ENCODE data around the gene GCN1.

The GCN1 gene

DNA sequence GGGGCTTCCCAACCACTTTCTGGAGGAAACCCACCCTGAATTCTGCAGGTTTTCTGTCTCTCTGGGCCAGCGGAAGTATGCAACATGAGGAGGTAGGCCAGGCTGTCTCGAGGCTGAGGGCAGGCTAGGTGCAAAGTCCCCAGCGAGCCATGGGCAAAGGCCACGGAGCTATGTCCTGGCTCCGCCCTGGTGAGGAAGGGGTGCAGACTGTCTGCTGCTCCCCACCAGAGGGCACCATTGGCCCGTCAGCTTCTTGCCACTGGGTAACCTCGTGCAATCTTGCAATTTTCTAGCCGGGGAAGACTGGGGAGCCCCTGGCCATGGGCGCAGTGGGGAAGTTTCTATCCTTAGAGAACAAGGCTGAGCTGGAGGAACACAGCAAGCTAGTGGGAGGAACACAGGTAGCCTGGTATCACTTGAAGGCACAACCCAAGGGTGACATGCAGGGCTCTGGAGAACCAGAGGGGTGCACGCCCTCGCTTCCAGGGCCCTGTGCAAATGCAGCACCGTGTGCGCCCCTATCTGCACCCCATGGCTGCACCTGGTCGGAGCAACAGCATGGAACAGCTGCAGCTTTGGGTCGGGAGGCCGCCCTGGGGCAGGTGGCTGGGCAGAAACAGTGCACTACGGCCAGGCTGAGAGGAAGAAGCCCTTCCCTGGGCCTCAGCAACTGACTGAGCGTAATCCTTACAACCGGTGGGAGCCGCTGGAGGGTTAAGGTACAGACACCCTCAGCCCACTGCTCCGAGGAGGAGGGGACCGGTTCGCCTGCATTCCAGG lies 34.0 kb upstream of the GCN1 start:
- peak; percentile 93 for DNase-seq (ENCODE audit: low spot score)

DNA sequence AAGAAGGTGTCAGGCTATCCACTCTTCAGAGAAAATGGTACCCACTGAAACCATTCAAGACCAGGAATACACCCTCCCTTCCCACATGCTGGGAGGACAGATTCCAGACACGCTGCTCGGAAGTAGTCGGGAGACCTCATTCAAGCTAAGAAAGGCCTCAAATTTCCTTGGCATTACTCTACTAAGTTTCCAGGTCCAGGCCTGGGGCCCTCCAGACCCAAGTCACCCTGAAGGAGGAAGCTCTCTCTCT lies 33.5 kb upstream of the GCN1 start:
- no peak for DNase-seq (ENCODE audit: low spot score)

DNA sequence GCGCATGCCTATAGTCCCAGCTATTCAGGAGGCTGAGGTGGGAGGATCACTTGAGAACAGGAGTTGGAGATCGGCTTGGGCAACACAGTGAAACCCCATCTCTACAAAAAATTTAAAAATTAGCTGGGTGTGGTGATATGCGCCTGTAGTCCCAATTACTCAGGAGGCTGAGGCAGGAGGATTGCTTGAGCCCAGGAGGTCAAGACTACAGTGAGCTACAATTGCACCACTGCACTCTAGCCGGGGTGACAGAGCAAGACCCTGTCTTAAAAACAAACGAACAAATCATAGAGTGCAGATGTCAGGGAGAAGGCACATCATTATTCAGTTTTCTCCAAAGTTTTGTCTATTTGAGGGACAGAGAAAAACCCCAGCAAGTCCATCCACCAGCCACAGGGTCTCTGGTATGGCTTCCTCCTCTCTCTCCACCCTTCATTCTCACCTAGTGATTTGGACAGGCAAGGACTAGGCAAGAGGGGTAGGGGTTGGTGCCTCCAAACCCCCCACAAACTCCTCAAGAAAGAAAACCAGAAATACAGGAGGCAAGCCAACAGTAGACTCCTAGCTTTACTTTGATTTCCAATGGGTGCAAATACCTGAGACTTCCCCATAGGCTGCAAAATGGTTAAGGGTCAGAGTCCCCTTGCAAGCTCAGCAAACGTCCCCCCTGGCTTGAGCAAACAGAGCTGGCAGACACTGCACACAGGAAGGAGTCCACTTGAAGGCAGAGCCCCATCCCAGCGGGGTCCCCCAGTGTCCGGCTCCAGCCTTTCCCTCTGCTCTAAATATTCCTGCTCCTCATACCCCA lies 32.9 kb upstream of the GCN1 start:
- no peak for DNase-seq (ENCODE audit: low spot score)

DNA sequence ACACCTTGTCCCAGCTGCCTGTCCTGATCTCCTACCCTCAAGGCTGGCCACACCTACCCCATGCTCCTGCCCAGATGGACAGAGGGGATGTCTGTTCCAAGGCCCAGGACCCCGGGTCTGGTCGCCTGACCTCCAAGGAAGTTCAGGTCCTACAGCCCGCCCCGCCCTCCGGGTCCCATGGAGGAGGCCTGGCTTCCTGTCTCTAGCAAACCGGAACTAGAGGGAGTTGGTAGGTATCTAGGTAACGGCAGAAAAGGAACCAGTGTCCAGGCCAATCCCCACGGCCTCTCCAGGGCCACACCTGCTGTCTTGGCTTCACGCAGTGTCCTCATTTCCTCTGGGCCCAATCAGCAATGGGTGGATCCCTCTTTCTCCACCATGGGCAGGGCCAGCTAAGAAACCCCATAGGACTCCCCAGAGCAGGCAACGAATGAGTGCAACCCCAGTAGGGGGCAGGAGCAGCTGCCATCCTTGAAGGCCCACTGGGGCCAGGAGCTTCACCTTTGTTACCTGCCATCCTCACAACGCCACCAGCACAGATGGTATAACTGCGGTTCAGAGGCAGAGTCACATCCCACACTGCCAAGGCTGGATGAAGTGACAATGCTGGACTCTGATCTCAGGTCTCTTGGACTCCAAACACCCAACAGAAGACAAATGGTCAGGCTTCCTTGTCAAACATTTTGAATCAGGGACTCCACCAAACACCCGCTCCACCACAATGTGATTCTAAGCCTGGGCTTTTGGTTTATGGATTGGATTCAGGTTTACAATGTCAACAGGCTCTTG lies 31.5 kb upstream of the GCN1 start:
- DNase-seq (ENCODE audit: low spot score) = no peak

DNA sequence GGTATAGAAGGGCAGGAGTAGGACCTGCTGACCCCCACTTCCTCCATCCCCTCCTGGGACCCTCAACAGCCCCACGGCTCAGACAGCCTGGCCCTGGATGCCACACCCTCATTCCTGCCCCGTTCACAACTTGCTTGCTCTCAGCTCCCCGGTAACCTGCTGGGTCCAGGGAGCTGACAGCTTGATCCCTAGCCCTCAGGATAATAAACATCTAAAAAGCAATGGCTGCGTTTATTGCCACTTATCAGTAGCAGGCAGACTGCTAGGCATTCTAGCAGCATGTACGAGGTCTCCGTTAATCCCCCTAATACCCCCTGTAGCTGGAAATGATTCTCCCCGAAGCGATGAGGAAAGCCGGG lies 30.7 kb upstream of the GCN1 start:
- no peak for DNase-seq (ENCODE audit: low spot score)

DNA sequence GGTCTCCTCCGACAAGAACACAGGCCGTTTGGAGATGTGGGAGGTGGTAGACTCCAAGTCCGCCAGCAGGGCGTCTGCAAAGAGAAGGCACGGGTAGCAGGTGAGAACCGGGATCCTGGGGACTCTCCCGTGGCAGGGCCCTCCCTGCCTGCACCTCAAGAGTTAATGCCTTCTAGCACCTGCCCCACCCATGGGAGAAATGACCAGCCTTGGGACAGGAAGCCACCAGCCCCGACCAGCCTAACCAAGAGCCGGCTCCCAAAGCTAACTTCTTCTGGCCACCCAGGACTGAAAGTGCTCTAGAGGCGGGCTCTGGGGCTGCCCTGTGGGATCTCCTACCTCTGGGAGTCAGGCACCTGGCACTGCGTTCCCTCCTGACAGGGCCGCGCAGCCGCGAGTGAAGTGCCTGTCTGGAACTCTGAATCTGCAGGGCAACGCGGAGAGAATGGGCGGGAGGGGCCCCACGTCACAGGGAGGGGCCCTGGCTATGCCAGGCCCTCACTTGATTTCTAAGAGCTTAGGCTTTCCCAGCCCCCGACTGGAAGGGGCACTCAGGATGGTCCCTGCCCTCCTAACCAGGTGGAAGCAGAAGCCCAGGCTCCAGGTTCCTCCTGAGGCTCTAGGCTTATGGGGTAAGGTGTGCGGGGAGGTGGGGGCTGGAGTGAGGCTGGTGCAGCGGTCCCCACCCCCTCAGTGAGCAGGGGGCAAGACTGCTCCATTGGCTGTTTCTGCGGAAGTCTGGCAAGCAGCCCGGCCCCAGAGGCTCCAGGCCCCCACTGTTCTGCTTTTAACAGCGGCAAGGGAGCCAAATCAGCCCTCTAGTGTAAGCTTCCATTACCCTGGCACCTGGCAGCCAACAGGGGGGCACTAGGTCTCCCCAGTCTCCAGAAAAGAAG lies 30.0 kb upstream of the GCN1 start:
- DNase-seq (ENCODE audit: low spot score) = no peak

DNA sequence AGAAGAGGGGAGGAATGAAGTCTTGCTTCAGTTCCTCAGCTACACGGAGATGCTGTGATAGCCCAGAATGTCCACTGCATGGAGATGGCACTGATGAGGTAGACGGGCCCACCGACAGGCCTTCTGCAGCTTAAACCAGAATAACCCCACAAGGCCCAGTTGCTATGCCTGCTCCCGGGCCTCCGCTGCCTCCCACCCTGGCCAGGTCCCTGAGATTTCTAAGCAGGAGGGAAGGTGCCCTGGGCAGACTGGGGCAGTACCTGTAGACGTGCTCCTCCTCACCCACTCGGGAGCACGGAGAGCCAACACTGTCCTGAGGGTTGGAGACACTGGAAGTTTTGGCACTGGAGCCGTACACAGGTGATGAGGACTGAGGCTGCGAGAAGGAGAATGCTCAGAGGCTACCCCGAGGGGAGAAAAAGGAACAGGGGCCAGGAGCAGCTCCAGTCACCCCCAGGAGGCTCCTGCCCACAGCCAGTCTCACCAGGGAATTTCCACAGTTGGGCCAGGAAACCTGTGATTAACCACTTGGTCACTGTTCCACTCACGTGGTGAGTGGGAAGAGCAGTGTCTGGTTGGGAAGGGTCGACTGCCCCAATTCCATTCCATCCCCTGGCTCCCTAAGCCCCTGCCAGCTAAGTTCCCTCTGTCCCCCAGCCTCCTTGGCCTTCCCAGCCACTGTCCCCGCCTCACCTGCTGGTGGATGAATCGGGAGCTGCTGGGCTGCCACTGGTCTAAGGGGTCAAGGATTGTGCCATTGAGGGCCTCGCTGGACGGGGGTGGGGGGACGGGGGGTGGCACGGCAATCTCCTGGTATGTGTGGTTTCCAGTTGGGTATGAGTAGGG lies 29.2 kb upstream of the GCN1 start:
- DNase-seq (ENCODE audit: low spot score) = no peak

DNA sequence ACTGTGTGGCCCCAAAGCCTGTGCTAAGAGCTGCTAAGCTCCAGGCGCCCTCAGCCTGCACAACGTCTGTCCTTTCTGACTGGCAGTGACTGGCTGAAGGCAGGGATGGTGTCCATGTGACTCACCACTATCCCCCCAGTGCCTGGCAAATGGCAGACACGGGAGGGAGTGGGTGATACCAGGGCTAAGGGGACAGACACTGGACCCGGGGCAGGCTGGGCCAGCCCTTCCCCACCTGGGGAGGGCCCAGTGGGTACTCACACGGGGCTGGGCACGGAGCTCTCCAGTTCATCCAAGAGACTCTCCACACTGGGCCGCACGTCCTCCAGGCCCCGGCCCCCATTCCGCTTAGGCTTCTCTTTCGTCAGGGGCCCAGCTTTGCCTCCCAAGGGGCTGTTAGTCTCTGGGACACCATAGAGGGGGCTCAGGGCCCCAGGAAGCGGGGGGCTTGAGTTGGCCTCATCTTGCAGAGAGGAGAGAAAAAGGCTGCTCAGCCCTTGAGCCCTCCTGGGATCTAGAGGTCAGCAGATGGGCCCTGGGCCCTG lies 27.8 kb upstream of the GCN1 start:
- no peak for DNase-seq (ENCODE audit: low spot score)

DNA sequence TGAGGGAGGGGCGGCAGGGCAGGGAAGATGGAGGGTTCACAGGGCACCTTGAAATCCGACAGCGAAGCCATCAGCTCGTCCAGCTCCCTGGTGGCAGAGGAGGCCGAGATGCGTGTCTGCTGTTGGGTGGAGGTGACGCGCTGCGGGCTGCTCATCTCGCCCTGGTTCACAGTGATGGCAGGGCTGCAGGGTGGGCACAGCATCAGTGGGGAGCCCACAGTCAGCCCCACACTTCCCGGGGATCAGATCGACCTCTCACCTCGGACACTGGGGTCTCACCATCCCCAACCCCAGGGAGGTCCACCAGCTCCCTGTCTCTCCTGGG lies 27.0 kb upstream of the GCN1 start:
- no peak for DNase-seq (ENCODE audit: low spot score)

DNA sequence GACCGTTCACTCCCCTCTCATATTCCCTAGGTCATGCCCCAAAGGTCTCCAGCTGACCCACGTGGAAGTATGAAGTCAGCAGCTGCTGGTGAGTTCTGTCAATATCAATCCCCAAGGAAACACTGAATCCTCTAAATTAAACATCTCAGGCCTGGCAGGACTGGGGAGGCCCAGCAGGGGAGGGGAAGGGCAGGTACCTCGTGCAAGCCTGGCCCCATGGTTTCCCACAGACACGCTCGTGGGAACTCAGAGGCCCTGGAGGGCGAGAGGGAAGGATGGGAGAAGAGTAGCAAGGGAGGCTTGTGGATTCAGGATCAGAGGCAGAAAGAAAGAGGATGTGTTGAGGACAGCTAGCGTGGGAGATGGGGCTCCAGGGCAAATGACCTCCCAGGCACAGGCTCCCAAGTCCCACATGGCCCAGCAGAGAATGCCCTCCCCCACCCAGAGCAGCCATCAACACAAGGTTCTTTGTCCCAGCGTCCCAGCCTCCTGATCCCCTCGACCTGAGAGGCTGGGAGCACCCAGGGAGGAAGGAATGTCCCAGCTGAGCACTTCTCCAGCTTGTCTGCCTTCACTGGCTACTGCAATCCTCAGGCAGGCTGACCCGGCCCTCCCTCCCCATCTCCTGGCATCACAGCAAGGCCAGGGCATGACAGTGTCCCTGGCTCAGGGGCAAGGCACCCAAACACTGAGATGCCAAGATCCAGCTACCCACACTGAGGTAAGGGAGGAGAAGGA lies 26.5 kb upstream of the GCN1 start:
- no peak for DNase-seq (ENCODE audit: low spot score)

DNA sequence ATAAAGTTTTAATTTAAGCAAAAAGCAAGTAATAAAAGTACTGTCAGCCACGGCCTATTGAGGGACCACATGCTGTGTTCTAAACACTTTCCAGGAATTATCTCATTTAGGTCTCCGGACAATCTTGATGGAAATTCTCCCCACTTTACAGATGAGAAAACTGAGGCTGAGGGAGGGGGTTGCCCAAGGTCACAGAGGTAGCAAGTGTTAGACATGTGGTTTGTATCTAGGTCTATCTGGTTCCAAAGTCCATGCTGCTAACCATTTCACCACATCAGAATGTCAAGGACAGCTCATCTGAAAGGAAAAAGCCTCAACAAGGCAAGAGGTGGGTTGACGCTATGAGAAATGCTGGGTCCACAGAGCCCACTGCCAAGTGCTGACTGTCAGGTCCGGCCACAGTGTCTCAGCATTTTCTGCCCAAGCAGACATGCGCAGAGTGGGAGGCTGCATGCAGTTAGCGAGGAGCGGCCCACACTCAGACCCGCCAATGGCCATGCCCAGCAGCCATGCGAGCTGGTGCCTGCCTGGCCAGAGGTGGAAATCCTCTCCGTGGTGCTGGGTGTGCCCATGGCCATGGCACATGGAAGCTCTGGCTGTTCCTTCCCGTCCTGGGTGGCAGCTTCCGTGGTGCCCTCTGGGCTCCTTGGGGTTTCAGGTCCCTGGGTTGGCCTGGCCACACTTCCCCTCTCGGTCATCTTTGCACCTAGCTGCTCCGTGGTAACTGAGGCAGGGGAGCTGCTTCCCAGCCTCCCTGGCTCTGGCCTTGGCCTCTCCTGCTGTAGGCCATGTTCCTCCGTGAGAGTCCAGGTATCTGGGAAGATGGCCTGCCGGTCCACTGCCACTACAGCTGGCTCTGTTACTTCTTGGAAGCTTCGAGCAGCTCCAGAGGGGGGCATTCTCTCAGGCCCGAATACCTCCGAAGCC lies 24.4 kb upstream of the GCN1 start:
- no peak for DNase-seq (ENCODE audit: low spot score)

DNA sequence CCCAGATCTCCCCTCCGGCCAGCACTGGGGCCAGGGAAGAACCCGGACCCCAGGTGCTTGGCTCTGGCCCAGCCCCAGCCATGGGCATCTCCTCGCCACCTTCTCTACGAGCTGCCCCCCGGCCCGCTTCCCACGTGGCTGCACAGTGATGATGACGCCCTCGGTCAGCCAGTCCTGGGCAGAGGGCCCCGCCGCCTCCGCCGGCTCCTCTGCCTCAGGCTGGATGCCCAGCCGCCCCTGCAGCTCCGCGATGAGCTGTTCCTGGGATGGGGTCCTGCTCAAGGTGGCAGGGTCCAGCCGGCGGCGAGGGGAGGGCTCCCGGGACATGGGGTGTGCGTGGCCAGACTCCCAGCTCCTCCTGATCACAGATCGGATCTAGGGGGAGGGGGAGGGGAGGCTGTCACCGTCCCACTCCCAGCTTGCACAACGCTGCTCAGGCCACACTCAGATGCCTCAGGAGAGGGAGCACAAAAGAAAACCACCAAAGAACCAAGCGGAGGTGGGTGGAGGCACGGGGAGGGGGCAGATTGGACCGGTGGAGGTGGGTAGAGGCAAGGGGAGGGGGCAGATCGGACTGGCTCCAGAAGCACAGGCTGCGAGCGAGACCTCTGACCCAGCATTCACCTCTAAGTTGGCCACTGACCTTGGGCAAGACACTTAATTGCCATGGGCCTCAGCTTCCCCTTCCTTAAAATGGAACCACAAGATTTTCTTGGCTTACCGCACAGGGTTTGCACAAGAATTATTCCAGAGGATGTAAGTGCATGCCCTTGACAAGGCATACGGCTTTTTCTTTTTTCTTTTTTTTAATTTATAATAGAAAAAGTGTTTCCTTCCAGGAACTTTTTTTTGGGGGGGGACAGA lies 22.5 kb upstream of the GCN1 start:
- no peak for DNase-seq (ENCODE audit: low spot score)

DNA sequence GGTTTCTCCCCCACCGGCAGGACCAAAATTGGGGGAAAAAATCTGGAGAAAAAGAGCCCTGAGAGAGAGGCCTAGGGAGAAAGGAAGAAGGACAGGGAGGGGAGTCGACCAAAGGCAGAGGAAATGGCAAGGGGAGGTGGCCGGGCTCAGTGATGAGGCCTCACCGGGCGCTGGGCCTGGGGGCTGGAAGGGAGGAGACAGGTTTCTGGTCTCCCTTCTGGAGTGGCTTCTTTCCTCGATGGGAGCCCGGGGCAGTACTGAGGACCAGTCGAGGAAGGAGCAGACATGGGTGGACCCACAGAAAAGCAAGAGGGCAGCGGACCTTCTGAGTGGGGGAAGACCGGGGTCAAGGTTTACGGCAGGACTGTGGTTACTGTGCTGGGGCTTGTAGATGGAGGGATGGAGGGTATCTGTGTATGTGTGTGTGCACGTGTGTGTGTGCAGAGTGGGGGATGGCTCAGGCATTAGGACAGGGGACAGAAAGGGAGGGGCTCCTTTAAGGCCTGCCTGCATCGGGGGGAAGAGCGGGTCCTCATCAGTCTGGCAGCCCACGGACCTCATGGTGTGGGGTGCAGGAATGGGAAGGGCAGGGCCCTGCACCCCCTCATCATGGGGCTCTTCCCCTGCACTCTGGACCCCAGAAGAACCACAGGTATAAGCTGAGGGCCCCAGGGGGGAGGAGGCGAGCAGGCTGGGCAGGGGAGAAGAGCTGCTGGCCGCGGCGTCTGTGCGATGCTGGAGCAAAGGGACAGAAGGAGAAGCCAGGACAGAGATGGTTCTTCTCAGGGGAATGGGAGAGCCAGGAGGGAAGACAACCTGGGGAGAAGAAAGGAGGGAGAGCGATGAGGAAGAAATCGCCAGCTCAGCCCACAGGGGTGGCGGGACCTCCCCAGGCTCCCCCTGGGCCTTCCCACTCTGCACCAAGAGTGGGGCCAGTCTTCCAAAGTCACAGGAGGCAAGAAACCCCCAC lies 21.5 kb upstream of the GCN1 start:
- DNase-seq (ENCODE audit: low spot score) = no peak

DNA sequence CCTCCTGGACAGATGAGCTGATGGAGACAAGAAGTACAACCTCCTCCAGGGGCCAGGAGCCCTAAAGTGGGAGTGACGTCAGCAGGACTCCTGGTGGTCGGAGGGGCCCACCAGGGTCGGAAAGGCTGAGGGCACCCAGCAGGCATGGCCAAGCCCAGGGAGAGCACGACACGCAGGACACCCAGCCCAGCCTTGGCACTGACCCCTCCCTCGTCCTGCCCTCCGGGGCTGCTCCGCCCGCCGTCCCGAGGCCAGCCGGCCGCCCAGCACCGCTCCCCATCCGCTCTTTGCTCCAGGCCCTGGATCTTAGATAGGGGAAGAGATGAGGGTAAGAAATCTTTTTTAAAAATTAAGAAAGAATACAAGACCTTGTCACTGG lies 20.8 kb upstream of the GCN1 start:
- no peak for DNase-seq (ENCODE audit: low spot score)

DNA sequence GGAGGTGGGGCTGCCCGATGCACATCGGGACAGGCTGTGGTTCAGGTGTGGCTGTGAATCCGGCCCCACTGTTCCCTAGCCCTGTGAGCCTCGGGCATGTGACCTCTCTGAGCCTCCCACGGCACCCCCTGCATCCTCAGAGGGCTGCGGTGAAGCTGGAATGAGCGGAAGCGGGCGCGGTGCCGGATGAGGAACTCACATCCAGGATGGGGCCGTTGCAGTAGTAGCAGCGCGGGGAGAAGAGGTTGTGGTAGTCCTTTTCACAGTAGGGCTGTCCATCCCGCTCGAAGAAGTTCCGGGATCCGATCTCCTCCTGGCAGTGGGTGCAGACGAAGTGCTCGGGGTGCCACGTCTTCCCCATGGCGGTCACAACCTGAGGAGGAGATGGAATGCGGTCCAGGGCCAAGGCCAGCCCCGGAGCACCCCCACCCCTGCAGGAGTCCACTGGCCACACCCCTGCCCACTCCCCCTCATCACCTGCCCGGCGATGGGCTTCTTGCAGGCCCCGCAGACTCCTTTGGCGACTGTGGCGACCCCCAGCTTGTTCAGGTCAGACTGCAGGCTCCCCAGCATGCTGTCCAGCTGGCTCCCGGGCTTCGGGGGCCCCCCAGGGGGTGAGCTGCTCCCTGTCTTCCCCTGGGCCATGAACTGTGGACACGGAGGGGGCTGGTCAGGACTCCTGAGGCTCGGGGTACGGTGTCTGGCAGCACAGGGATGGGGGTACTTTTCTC lies 20.3 kb upstream of the GCN1 start:
- DNase-seq (ENCODE audit: low spot score) = no peak

DNA sequence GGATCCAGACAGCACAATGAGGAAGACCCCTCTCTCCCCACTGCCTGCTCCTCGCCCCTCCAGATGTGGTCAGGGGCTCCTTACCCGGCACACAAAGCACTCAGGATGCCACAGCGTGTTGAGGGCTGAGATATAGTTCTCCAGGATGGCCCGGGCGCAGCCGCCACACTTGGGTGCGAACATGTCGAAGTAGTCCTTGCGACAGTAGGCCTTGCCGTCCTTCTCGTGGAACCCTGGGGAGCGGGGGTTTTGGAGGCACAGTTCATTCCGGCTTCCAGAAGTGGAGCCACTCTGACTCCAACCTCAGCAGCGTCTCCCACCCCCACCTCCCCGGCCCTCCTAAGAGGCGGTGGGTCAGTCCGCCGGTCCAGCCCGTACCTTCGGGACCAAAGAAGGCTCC lies 19.2 kb upstream of the GCN1 start:
- DNase-seq (ENCODE audit: low spot score) = no peak
